Fibroblast of lung (primary cell): Measurements from ENCODE around the gene CUBN. TPM values are rescaled to one million over a fixed set of nuclear protein-coding genes. Genes with fewer than 3 reads are reported as not detected.

ENCODE experiments used
- DNase-seq, 2 donors: peaks; one replicate each; pipeline versions ENCODE4 v3.0.0 to v3.0.0-alpha.2; 2010; ENCODE audit warnings: low read depth in 2 of 2
- H2AFZ ChIP-seq: 2 replicates; pipeline ENCODE4 v1.5.1; 2012; ENCODE audit warnings: low read length, control low read depth, inconsistent platforms
- H3K27ac ChIP-seq: 2 replicates; pipeline ENCODE4 v1.5.1; 2011; ENCODE audit warnings: low read length, control low read depth; ENCODE audit not compliant: insufficient read depth
- H3K27me3 ChIP-seq: 2 replicates; pipeline ENCODE4 v1.5.1; 2011; ENCODE audit warnings: mild to moderate bottlenecking, low read length; ENCODE audit not compliant: control insufficient read depth, insufficient read depth
- H3K36me3 ChIP-seq: 2 replicates; pipeline ENCODE4 v1.5.1; 2011; ENCODE audit warnings: low read length; ENCODE audit not compliant: control insufficient read depth, insufficient read depth
- H3K4me1 ChIP-seq: 2 replicates; pipeline ENCODE4 v1.5.1; 2011; ENCODE audit warnings: low read length; ENCODE audit not compliant: control insufficient read depth, insufficient read depth; ENCODE audit errors: extremely low read depth
- H3K4me2 ChIP-seq: 2 replicates; pipeline ENCODE4 v1.5.1; 2011; ENCODE audit warnings: low read length, control low read depth; ENCODE audit not compliant: insufficient read depth; ENCODE audit errors: extremely low read depth
- H3K4me3 ChIP-seq, 4 experiments: fragments of 200-600 bp in 1 of 4; sonication (generic) in 1 of 4; replicated peaks in 1 of 4; 2 replicates each; pipeline ENCODE4 v1.5.1; 2011 to 2016; ENCODE audit warnings: low read length in 4 of 4, low read depth in 3 of 4, mild to moderate bottlenecking in 3 of 4, control low read depth in 2 of 4, inconsistent platforms in 1 of 4, mixed read lengths in 1 of 4; ENCODE audit not compliant: insufficient read depth in 1 of 4; ENCODE audit errors: control extremely low read depth in 1 of 4
- H3K79me2 ChIP-seq: 2 replicates; pipeline ENCODE4 v1.5.1; 2012; ENCODE audit warnings: mild to moderate bottlenecking, low read length, inconsistent platforms; ENCODE audit not compliant: control insufficient read depth, insufficient read depth
- H3K9ac ChIP-seq: 2 replicates; pipeline ENCODE4 v1.5.1; 2011; ENCODE audit warnings: mild to moderate bottlenecking, low read length, control low read depth; ENCODE audit not compliant: insufficient read depth
- H3K9me3 ChIP-seq: 2 replicates; pipeline ENCODE4 v1.5.1; 2012; ENCODE audit warnings: low read depth, low read length; ENCODE audit not compliant: control insufficient read depth, insufficient read depth
- H4K20me1 ChIP-seq: 2 replicates; pipeline ENCODE4 v1.5.1; 2011; ENCODE audit warnings: low read length; ENCODE audit not compliant: control insufficient read depth, insufficient read depth; ENCODE audit errors: extremely low read depth
- EZH2 ChIP-seq: IDR thresholded peaks from 2 replicates; pipeline ENCODE4 v1.5.1; 2012; ENCODE audit warnings: low read length, control low read depth, mild to moderate bottlenecking; ENCODE audit errors: missing control alignments
- polyA plus RNA-seq, 2 donors: library from polyadenylated mRNA; depleted of rRNA in 1 of 2; stranded (reverse) in 1 of 2; unstranded in 1 of 2; fragments of >200 nt; gene quantifications; 2 replicates each; pipeline ENCODE4 v1.2.1, GENCODE V29; 2011 to 2012; ENCODE audit warnings: missing spikeins in 1 of 2
- total RNA-seq: library from RNA; depleted of rRNA; stranded (reverse); fragments of >200 nt; gene quantifications from 2 replicates; pipeline ENCODE4 v1.2.1, GENCODE V29; 2014
- TF ChIP-seq, protein P1 (sequence below), 2 donors: IDR thresholded peaks in 1 of 2; conservative IDR thresholded peaks in 1 of 2; 1 replicate in 1 of 2; 2 replicates in 1 of 2; pipeline ENCODE4 v1.5.1; 2011 to 2012; ENCODE audit warnings: low read length in 2 of 2, control low read depth in 1 of 2, inconsistent platforms in 1 of 2, low read depth in 1 of 2, mild to moderate bottlenecking in 1 of 2

CUBN gene
- total and polyA plus RNA-seq, 2 donors (not counting 1 experiment from before 2014, with no cell fraction given): 1.3 to 1.5 TPM

DNA sequence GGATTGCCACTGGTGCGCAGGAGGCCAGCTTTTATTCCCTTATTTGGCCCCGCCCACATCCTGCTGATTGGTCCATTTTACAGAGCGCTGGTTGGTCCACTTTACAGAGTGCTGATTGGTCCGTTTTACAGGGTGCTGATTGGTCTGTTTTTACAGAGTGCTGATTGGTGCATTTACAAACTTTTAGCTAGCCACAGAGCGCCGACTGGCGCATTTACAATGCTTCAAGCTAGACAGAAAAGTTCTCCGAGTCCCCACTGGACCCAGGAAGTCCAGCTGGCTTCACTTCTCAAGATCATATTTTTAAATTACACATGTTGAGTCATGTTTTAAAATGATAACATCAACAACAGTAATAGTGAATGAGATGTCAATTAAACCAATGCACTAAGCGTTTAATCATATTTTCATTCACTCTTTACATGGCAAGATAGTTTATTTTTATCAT is 128.3 kb downstream of the CUBN start:
- Histone ChIP-seq H3K9ac (no peak overlapping the region), H3K9me3 (no peaks in the 10 kb centered on the region), H4K20me1 (no peaks in the 10 kb centered on the region), H3K4me2 (no peak overlapping the region), H3K79me2 (no peaks in the 10 kb centered on the region), H3K4me1 (peaks cover 22% of the 10 kb centered on the region), H3K27ac (peak overlapping the region; percentile 83), H3K27me3 (no peaks in the 10 kb centered on the region), H2AFZ (no peak overlapping the region), H3K4me3 (no peak overlapping the region), H3K36me3 (no peaks in the 10 kb centered on the region)
- no peak for TF ChIP-seq EZH2
- DNase-seq: peak; percentile 31 to 50

DNA sequence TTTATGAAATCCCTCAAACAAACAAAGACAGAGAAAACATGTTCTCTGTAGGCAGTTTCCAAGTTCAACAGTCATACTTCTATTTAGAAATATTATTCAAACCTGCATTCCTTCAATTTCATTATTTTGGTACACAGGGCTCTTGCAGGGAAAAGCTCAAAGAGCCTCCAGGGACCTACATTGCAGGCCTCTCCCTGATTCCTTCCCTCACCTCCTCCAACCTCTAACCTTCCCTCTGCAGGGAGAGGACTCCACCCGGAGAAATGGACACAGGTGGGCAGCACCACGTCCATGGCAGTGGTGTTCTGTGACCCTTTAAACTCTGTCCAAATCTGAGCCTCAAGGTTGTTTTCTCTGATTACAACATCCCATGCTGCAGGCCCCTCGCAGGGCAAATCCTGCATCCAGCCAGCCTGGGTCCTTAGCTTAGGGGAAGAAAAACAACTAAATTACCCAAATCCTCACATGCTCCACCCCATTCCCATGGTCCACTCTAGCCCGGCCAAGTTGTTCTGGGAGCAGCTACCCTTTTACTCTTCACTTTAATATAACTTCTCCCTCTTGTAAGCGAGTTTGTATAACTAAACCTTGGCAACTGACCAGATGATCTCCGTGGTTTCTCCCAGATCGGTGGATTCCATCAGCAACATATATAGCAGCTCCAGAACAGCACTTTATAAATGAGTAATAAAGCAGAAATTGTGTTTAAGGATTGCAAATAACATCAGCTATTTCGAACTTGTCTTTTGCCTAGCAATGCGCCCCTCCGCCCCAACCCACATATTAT is 129.8 kb downstream of the CUBN start:
- TF ChIP-seq EZH2: no peak
- TF ChIP-seq, protein P1, sequence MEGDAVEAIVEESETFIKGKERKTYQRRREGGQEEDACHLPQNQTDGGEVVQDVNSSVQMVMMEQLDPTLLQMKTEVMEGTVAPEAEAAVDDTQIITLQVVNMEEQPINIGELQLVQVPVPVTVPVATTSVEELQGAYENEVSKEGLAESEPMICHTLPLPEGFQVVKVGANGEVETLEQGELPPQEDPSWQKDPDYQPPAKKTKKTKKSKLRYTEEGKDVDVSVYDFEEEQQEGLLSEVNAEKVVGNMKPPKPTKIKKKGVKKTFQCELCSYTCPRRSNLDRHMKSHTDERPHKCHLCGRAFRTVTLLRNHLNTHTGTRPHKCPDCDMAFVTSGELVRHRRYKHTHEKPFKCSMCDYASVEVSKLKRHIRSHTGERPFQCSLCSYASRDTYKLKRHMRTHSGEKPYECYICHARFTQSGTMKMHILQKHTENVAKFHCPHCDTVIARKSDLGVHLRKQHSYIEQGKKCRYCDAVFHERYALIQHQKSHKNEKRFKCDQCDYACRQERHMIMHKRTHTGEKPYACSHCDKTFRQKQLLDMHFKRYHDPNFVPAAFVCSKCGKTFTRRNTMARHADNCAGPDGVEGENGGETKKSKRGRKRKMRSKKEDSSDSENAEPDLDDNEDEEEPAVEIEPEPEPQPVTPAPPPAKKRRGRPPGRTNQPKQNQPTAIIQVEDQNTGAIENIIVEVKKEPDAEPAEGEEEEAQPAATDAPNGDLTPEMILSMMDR (conservative IDR thresholded peaks at IDR 0.05 in 1 of 2, IDR thresholded peaks at IDR 0.05 in 1 of 2; ENCODE audit: low read depth in 1 of 2, low read length in 2 of 2): no peak
- H3K4me1 ChIP-seq: peaks cover 26% of the 10 kb centered on the region

DNA sequence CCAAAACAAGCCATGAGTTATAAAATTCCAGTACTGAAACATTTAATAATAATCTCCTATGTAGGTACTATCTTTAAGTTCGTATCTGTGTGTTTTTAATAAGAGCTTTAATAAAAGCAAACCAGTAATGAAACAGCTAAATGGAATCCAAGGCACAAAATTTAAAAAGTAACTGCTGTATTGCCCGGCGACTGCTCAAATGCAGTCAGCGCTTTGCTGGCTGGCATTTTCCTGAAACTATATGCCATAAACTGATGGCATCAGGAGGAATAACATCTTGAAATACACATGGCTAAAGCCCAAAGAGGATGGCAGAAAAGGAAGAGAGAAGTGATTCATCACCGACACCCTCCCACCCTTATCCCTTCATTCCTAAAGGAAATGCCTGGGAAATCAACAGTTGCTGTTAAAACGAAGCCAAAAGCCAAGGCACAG is 133.1 kb downstream of the CUBN start:
- H3K27ac ChIP-seq: peak overlapping the region; percentile 84
- H3K9me3 ChIP-seq: no peaks in the 10 kb centered on the region
- no peak overlapping the region for H2AFZ ChIP-seq
- H3K9ac ChIP-seq: peak overlapping the region; percentile 11
- peak; percentile 35 to 75 for DNase-seq
- no peak overlapping the region for H3K4me3 ChIP-seq
- no peaks in the 10 kb centered on the region for H3K27me3 ChIP-seq
- no peak for TF ChIP-seq EZH2
- TF ChIP-seq, protein P1 (conservative IDR thresholded peaks at IDR 0.05 in 1 of 2, IDR thresholded peaks at IDR 0.05 in 1 of 2; ENCODE audit: low read depth in 1 of 2, low read length in 2 of 2): no peak
- no peaks in the 10 kb centered on the region for H4K20me1 ChIP-seq
- no peaks in the 10 kb centered on the region for H3K79me2 ChIP-seq
- peak overlapping the region; percentile 23 for H3K4me2 ChIP-seq
- no peaks in the 10 kb centered on the region for H3K36me3 ChIP-seq
- peaks cover 17% of the 10 kb centered on the region for H3K4me1 ChIP-seq

More for the DNA sequence above, 129.8 kb downstream of the CUBN start:
- no peaks in the 10 kb centered on the region for H3K9me3 ChIP-seq
- H4K20me1 ChIP-seq: no peaks in the 10 kb centered on the region
- no peaks in the 10 kb centered on the region for H3K27me3 ChIP-seq
- H3K27ac ChIP-seq: peak overlapping the region; percentile 52
- no peak overlapping the region for H3K9ac ChIP-seq
- no peak overlapping the region for H2AFZ ChIP-seq
- DNase-seq: peak; percentile 69 to 82
- no peak overlapping the region for H3K4me2 ChIP-seq
- H3K79me2 ChIP-seq: no peaks in the 10 kb centered on the region
- no peaks in the 10 kb centered on the region for H3K36me3 ChIP-seq
- no peak overlapping the region for H3K4me3 ChIP-seq
